NOMO-1 treated with DMSO at 0.1 percent for 48 hours (cell line): ENCODE measurements around the gene INPP4B.
A peak's percentile ranks its signal among the peaks of the same experiment; 100 is the strongest.
"Not testable (repeated sequence)": the region's sequence is repeated elsewhere in the genome, so short reads cannot be mapped to it uniquely, and the experiment has no call there.

Experiments used
- DNase-seq: peaks from one replicate; lab custom pipeline; 2025; ENCODE audit not compliant: unreplicated experiment; lab: John Stamatoyannopoulos, UW

Gene INPP4B

GRCh38 chr4:142549726-142550463 is 296.2 kb downstream of the INPP4B start:
- DNase-seq, result peak; percentile 9

DNA sequence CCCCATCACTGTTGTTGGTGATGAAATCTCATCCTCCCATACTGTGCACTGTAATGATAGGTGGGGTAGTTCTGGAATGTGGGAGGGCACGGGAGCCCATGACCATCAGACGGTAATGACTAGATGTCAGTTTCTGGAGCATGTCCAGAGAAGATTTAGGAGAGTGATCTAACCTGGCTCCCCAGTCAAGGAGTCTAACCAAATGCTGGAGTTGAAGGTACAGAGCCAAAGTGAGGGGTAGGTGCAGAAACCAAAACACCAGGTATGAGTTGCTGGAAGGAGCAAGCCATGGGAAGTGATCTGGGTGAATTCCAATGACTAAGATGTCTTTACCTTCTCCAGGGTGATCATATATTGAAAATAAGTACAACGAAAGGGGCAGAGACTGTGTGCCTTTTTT is 296.9 kb downstream of the INPP4B start:
- no peak for DNase-seq

DNA sequence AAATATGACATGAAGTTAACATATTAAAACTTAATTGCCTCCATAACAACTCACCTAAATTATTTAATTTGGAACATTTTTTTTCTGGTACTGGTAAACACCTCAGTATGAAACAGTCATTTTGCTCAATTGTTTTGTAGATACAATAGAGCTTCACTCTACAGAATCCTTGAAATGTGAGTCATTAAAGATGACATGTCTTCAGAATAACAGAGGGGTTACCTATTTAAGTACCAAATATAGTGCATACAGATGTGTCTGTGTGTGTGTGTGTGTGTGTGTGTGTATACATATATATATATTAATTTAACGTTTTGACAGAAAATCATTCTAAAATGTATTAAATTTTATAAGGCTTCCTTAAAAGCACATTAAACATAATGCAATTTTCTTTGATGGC is 297.6 kb downstream of the INPP4B start:
- DNase-seq, result no peak

DNA sequence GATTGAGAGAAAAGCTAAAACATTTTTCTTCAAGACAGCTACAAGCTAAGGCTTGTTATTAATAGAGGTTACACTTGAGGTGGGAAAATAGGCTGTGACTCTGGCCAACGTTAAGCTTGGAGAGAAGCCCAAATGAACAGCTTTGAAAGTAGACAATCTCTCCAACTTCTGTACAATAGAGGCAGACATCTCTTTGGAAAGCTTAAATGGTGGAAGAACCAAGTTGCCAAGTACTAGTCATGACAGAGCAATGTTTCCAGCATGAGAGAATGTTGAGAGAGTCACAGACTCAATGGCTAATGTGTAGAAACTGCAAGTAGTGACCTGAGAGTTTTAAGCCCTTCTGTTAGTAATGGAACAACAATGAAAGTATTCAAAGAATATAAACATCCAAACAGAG is 298.1 kb downstream of the INPP4B start:
- DNase-seq, result no peak

DNA sequence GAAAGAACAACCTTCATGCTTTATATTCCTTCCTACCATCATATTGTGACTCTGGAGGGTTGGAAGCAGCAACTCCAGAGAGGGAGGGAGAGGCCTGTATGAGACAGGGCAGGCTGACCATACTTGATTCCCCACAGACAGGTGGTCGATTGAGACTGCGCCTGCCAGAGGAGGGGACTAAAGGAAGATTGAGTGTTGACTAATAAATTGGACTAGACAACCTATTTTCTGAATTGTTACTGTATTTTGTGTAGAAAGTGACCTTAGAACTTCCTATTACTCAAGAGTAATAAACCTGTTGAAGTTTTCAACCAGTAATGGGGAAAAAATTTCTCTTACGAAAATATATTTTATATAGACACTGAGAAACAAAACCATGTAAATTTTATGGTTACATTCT is 301.5 kb downstream of the INPP4B start:
- no peak for DNase-seq

- DNase-seq, result no peak
Measured at GRCh38 chr4:142544039-142544438, 302.1 kb downstream of the INPP4B start.

- DNase-seq, result no peak
Measured at GRCh38 chr4:142540483-142540804, 305.7 kb downstream of the INPP4B start.

GRCh38 chr4:142539796-142540482 is 306.2 kb downstream of the INPP4B start:
- peak; percentile 9 for DNase-seq

- DNase-seq, result no peak
Measured at GRCh38 chr4:142535009-142535408, 311.1 kb downstream of the INPP4B start.

DNA sequence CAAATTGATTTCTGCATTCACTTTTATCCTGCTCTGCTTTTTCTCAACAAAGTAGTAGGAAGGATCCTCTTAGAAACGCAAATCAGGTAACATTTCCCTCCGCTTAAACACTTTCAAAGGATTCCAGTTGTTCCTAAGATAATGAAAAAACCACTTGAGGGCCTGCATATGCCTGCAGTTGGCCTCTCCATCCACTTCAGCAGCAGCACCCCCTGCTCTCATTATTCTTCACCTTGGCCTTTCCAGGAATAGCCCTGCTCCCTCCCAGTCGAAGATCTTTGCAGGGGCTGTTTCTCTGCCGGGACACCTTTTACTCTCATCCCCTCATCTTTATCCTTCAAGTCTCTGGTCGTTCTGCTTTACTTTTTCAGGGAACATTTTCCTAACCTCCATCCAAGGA is 314.0 kb downstream of the INPP4B start:
- DNase-seq, result no peak

DNA sequence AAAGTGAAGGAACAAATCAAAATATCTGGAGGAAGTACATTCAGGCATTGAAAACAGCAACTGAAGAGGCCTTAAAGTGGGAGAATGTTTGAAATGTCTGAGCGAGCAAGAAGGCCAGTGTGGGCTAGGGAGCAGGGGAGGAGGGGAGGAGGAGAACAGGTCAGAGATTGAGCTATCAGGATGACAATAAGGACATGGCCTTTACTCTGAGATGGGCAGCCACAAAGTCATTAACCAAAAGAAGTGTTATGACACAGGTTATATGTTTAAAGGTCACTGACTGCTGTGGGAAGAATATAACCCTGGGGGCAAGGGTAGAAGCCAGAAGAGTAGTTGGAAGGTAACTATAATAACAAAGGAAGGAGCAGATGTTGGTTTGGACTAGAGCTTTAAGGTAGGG is 315.4 kb downstream of the INPP4B start:
- no peak for DNase-seq

DNA sequence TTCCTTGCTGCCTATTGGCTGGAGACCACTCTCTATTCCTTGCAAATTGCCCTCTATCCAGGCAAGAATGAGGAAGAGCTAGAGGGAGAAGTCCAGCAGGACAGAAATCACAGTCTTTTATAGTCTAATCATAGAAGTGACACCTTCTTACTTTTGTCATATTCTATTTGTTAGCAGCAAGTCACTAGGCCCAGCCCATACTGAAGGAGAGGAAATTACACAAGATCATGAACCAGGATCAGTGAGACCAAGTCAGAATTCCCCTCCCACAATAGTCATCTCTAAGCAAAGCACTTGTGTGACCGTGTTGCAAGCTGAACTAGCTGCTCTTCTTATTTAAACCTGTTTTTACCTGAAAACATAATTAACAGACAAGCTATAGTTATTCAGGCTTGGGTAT is 317.7 kb downstream of the INPP4B start:
- DNase-seq, result no peak

- DNase-seq, result no peak
Measured at GRCh38 chr4:142523111-142523510, 323.0 kb downstream of the INPP4B start.

- DNase-seq, result no peak
Measured at GRCh38 chr4:142519342-142519741, 326.8 kb downstream of the INPP4B start.

DNA sequence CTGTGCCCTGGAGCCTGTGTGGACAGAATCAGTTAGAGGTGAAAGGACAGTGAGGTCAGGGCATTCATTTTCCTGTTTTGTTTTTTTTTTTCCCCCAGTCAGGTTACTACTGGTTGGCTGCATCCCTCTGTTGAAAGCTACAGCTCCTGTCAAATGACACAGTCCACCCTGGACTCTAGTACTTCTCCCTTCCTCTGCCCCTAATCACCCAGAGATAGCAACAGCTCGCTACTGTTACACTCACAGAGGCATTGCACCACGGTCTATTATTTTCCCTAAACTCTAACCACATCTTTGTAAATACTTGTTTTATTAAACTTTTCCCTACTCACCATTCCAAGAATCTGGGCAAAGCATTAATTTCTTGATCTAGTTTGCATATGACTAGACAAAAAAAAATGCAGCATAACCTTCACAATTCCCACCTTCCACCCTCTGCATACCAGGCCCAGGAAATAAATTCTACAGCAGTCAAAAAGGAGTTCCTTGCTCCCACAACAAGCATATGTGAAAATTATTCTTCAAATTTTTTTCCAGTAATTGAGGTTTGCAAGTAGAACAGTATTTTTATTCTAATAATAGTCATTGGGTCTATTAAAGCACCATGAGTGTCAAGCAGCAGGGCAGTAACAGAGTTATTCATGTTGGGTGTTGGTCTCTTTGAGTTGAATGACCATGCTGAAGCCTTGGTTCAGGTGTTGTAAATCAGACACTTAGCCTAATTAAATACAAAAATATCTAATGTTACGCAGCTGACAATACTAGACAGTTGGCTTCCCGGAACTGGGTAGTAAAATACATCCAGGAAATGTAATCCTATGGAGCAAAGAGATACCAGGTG is 329.2 kb downstream of the INPP4B start:
- DNase-seq, result no peak

DNA sequence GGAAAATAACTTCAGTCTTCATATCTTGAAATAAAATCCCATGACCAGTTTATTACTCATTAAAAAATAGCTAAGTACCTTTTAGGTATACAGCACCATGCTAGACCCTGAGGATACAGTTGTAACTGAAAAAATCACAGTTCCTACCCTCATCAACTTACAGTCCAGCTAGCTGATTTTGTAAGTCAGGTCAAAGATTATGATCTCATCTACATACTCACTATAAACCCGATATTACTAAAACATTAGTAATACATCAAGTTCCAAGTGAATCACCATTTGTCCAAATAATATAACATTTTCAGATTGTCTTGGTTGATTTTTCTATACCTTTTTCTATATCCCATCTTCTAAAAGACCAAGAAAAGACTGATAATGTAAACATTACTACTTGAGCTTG is 333.9 kb downstream of the INPP4B start:
- no peak for DNase-seq

- DNase-seq, result no peak
Measured at GRCh38 chr4:142509881-142510280, 336.2 kb downstream of the INPP4B start.

DNA sequence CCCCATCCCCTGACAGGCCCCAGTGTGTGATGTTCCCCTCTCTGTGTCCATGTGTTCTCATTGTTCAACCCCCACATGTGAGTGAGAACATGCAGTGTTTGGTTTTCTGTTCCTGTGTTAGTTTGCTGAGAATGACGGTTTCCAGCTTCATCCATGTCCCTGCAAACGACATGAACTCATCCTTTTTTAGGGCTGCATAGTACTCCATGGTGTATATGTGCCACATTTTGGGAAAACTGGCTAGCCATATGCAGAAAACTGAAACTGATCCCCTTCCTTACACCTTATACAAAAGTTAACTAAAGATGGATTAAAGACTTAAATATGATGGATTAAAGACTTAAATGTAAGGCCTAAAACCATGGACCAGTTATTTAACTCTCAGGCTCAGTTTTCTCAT is 336.7 kb downstream of the INPP4B start:
- not testable (repeated sequence) for DNase-seq

GRCh38 chr4:142500966-142501365 is 345.1 kb downstream of the INPP4B start:
- peak; percentile 62 for DNase-seq

- DNase-seq, result no peak
Measured at GRCh38 chr4:142497606-142498005, 348.5 kb downstream of the INPP4B start.

DNA sequence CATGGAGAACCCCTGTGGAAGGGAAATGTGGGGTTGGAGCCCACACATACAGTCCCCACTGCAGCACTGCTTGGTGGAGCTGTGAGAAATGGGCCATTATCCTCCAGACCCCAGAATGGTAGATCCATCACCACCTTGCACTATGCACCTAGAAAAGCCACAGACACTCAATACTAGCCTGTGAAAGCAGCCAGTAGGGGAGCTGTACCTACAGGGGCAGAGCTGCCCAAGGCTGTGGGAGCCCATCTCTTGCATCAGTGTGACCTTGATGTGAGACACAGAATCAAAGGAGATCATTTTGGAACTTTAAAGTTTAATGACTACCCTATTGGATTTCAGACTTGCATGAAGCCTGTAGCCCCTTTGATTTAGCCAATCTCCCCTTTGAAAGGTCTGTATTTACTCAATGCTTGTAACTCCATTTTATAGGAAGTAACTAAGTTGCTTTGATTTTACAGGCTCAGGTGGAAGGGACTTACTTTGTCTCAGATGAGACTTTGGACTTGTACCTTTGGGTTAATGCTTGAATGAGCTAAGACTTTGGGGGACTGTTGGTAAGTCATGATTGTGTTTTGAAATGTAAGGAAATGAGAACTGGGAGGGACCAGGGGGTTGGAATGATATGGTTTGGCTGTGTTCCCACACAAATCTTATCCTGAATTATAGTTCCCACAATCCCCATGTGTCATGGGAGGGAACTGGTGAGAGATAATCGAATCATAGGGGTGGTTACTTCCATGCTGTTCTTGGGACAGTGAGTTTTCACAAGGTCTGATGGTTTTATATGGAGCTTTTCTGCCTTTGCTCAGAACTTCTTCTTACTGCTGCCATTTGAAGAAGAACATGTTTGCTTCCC is 352.6 kb downstream of the INPP4B start:
- no peak for DNase-seq
